Liver (tissue), 3 donors: ENCODE data around the gene MISP.

Experiments used
- EGR1 ChIP-seq, 2 donors: IDR thresholded peaks; 2 replicates each; pipeline ENCODE4 v1.6.1; 2016 to 2018; ENCODE audit warnings: antibody characterized with exemption in 2 of 2, low read depth in 2 of 2
- GABPA ChIP-seq, 2 donors: IDR thresholded peaks in 1 of 2; conservative IDR thresholded peaks in 1 of 2; 2 replicates each; pipeline ENCODE4 v1.6.1; 2016; ENCODE audit warnings: antibody characterized with exemption in 2 of 2, mild to moderate bottlenecking in 1 of 2, moderate library complexity in 1 of 2
- TAF1 ChIP-seq: conservative IDR thresholded peaks from 2 replicates; pipeline ENCODE4 v1.6.1; 2016; ENCODE audit warnings: antibody characterized with exemption, mild to moderate bottlenecking
- YY1 ChIP-seq: IDR thresholded peaks from 2 replicates; pipeline ENCODE4 v1.6.1; 2016; ENCODE audit warnings: antibody characterized with exemption, mild to moderate bottlenecking
- TF ChIP-seq, protein P1 (sequence below): fragments of 150-350 bp; IDR thresholded peaks from 2 replicates; pipeline ENCODE4 v1.5.1; 2017; ENCODE audit warnings: improper control_type of control experiment, low read depth, low read length; ENCODE audit not compliant: missing input control
- TF ChIP-seq, protein P2 (sequence below): IDR thresholded peaks from 2 replicates; pipeline ENCODE4 v1.6.1; 2016; ENCODE audit warnings: antibody characterized with exemption, mild to moderate bottlenecking
- TF ChIP-seq, protein P3 (sequence below): IDR thresholded peaks from 2 replicates; pipeline ENCODE4 v1.6.1; 2016; ENCODE audit warnings: antibody characterized with exemption
- donor health status: healthy.
- donor health status: healthy.

DNA sequence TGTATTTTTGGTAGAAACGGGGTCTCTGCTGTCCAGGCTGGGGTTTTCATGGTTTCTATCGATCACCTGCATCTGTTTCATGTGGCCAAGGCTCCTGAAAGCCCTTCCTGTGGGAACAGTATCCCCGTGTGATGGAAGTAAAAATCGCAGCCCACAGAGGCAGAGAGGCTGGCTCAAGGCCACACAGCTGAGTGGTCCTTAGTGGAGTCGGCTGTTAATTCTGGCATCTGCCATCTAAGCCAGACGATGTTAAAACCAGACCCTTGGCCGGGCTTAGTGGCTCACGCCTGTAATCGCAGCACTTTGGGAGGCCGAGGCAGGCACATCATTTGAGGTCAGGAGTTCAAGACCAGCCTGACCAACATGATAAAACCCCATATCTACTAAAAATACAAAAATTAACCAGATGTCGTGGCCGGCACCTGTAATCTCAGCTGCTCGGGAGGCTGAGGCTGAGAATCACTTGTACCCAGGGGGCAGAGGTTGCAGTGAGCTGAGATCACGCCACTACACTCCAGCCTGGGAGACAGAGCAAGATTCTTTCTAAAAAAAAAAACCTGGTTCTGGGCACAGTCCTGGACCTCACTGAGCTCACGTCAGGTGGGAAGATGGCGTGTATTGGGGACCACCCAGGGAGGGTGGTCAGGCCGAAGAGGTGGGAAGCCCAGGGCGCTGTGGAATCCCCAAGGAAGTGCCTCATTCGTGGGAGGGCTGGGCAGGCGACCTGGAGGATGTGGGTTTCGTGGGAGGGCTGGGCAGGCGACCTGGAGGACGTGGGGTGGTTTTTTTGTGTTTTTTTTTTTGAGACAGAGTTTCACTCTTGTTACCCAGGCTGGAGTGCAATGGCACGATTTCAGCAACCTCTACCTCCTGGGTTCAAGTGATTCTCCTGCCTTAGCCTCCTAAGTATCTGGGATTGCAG is 18.5 kb upstream of the MISP start:
- TF ChIP-seq, protein P1, sequence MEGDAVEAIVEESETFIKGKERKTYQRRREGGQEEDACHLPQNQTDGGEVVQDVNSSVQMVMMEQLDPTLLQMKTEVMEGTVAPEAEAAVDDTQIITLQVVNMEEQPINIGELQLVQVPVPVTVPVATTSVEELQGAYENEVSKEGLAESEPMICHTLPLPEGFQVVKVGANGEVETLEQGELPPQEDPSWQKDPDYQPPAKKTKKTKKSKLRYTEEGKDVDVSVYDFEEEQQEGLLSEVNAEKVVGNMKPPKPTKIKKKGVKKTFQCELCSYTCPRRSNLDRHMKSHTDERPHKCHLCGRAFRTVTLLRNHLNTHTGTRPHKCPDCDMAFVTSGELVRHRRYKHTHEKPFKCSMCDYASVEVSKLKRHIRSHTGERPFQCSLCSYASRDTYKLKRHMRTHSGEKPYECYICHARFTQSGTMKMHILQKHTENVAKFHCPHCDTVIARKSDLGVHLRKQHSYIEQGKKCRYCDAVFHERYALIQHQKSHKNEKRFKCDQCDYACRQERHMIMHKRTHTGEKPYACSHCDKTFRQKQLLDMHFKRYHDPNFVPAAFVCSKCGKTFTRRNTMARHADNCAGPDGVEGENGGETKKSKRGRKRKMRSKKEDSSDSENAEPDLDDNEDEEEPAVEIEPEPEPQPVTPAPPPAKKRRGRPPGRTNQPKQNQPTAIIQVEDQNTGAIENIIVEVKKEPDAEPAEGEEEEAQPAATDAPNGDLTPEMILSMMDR = no peak
- TF ChIP-seq EGR1 (IDR thresholded peaks at IDR 0.05; ENCODE audit: low read depth in 2 of 2) (no peak), GABPA (IDR thresholded peaks at IDR 0.05 in 1 of 2, conservative IDR thresholded peaks at IDR 0.05 in 1 of 2) (no peak), TAF1 (no peak), YY1 (no peak)
- TF ChIP-seq, protein P2, sequence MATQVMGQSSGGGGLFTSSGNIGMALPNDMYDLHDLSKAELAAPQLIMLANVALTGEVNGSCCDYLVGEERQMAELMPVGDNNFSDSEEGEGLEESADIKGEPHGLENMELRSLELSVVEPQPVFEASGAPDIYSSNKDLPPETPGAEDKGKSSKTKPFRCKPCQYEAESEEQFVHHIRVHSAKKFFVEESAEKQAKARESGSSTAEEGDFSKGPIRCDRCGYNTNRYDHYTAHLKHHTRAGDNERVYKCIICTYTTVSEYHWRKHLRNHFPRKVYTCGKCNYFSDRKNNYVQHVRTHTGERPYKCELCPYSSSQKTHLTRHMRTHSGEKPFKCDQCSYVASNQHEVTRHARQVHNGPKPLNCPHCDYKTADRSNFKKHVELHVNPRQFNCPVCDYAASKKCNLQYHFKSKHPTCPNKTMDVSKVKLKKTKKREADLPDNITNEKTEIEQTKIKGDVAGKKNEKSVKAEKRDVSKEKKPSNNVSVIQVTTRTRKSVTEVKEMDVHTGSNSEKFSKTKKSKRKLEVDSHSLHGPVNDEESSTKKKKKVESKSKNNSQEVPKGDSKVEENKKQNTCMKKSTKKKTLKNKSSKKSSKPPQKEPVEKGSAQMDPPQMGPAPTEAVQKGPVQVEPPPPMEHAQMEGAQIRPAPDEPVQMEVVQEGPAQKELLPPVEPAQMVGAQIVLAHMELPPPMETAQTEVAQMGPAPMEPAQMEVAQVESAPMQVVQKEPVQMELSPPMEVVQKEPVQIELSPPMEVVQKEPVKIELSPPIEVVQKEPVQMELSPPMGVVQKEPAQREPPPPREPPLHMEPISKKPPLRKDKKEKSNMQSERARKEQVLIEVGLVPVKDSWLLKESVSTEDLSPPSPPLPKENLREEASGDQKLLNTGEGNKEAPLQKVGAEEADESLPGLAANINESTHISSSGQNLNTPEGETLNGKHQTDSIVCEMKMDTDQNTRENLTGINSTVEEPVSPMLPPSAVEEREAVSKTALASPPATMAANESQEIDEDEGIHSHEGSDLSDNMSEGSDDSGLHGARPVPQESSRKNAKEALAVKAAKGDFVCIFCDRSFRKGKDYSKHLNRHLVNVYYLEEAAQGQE = no peak
- TF ChIP-seq, protein P3, sequence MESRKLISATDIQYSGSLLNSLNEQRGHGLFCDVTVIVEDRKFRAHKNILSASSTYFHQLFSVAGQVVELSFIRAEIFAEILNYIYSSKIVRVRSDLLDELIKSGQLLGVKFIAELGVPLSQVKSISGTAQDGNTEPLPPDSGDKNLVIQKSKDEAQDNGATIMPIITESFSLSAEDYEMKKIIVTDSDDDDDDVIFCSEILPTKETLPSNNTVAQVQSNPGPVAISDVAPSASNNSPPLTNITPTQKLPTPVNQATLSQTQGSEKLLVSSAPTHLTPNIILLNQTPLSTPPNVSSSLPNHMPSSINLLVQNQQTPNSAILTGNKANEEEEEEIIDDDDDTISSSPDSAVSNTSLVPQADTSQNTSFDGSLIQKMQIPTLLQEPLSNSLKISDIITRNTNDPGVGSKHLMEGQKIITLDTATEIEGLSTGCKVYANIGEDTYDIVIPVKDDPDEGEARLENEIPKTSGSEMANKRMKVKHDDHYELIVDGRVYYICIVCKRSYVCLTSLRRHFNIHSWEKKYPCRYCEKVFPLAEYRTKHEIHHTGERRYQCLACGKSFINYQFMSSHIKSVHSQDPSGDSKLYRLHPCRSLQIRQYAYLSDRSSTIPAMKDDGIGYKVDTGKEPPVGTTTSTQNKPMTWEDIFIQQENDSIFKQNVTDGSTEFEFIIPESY = no peak
